Naive B cell (primary cell): ENCODE data around the gene ACTR3. TPM values are rescaled to one million over a fixed set of nuclear protein-coding genes. Genes with fewer than 3 reads are reported as not detected.
"Not testable (repeated sequence)": the region's sequence is repeated elsewhere in the genome, so short reads cannot be mapped to it uniquely, and the experiment has no call there.

Source experiments
- ATAC-seq, 2 donors: fragments of 150-1000 bp; cut with Tn5 transposase; 2 replicates each; pipeline ENCODE4 v1.10.0; 2021; ENCODE audit warnings: low read depth in 2 of 2, mild to moderate bottlenecking in 2 of 2, moderate library complexity in 2 of 2
- DNase-seq: peaks from one replicate; pipeline ENCODE4 v3.0.0; 2022
- H3K27ac Mint-ChIP-seq, 6 donors: one replicate each; pipeline ENCODE4 v1.8.0; 2020 to 2022; ENCODE audit warnings: mild to moderate bottlenecking in 6 of 6, mixed read lengths in 6 of 6, moderate library complexity in 5 of 6, inconsistent platforms in 2 of 6
- H3K27me3 Mint-ChIP-seq, 3 donors: one replicate each; pipeline ENCODE4 v1.8.0; 2021 to 2022; ENCODE audit warnings: mixed read lengths in 3 of 3, mild to moderate bottlenecking in 1 of 3
- H3K36me3 Mint-ChIP-seq, 2 donors: one replicate each; pipeline ENCODE4 v1.8.0; 2020 to 2022; ENCODE audit warnings: mixed read lengths in 2 of 2, inconsistent platforms in 1 of 2, mild to moderate bottlenecking in 1 of 2
- H3K4me1 Mint-ChIP-seq, 3 donors: one replicate each; pipeline ENCODE4 v1.8.0; 2020 to 2022; ENCODE audit warnings: mixed read lengths in 3 of 3, inconsistent platforms in 1 of 3, mild to moderate bottlenecking in 1 of 3, moderate library complexity in 1 of 3
- H3K4me3 Mint-ChIP-seq, 8 donors: one replicate each; pipeline ENCODE4 v1.8.0; 2020 to 2022; ENCODE audit warnings: mild to moderate bottlenecking in 8 of 8, mixed read lengths in 8 of 8, moderate library complexity in 8 of 8, inconsistent platforms in 2 of 8
- H3K9me3 Mint-ChIP-seq, 7 donors: one replicate each; pipeline ENCODE4 v1.8.0; 2020 to 2022; ENCODE audit warnings: mixed read lengths in 7 of 7, mild to moderate bottlenecking in 5 of 7, inconsistent platforms in 2 of 7, moderate library complexity in 1 of 7
- polyA plus RNA-seq, 6 donors: library from polyadenylated mRNA; unstranded; fragments of 300-500 nt; fragmentation: Illumina TruSeq; gene quantifications; one replicate each; pipeline ENCODE4 v1.2.3, GENCODE V29; 2021; ENCODE audit warnings: low read depth in 6 of 6

ACTR3 gene
- polyA plus RNA-seq, 6 donors from 2014 or later, result 434 to 548 (median 492) TPM

GRCh38 chr2:113920996-113921395 lies 31.1 kb downstream of the ACTR3 start:
- no peak for ATAC-seq
- H3K4me1 Mint-ChIP-seq, result peaks cover 23 to 35% (median 31%) of the 10 kb centered on the region in 3 donors
- H3K36me3 Mint-ChIP-seq, result peaks cover 18 to 22% of the 10 kb centered on the region in 2 donors
- H3K27me3 Mint-ChIP-seq, result no peaks in the 10 kb centered on the region
- no peak overlapping the region for H3K4me3 Mint-ChIP-seq
- H3K9me3 Mint-ChIP-seq, result no peaks in the 10 kb centered on the region
- H3K27ac Mint-ChIP-seq, result peak overlapping the region in 1 of 6 donors; percentile 74
- no peak for DNase-seq

GRCh38 chr2:113922335-113922734 lies 32.4 kb downstream of the ACTR3 start:
- no peak overlapping the region for H3K27ac Mint-ChIP-seq
- no peak for DNase-seq
- no peak overlapping the region for H3K4me3 Mint-ChIP-seq
- no peak for ATAC-seq
- H3K9me3 Mint-ChIP-seq, result no peaks in the 10 kb centered on the region
- H3K4me1 Mint-ChIP-seq, result peaks cover 13 to 36% (median 31%) of the 10 kb centered on the region in 3 donors
- no peaks in the 10 kb centered on the region for H3K27me3 Mint-ChIP-seq
- peaks cover 17 to 19% of the 10 kb centered on the region in 2 donors for H3K36me3 Mint-ChIP-seq

DNA sequence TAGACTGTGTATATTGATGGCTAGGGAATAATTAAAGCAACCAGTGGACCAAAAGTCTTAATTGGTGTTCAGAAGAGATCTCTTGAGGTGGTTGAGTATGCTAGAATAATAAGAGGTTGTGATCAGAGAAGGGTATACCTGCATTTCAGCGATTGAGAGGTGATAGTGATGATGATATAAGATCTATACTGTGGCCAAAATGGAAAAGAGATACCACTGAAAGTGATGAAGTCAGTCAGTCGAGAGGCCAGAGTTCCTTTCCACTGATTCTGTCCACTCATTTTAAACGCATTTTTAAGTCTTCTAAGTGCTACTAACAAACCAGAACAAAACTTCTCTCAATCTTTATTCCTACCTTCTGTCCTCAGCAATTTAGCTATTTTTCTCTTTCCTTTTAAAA lies 32.9 kb downstream of the ACTR3 start:
- H3K27ac Mint-ChIP-seq, result no peak overlapping the region
- peaks cover 8 to 32% (median 26%) of the 10 kb centered on the region in 3 donors for H3K4me1 Mint-ChIP-seq
- DNase-seq (no peak), ATAC-seq (no peak)
- H3K9me3 Mint-ChIP-seq, result no peaks in the 10 kb centered on the region
- no peak overlapping the region for H3K4me3 Mint-ChIP-seq
- H3K27me3 Mint-ChIP-seq, result no peaks in the 10 kb centered on the region
- peaks cover 13 to 14% of the 10 kb centered on the region in 2 donors for H3K36me3 Mint-ChIP-seq

GRCh38 chr2:113925884-113926283 lies 36.0 kb downstream of the ACTR3 start:
- Mint-ChIP-seq H3K4me3 (peak overlapping the region in 1 of 8 donors; percentile 41), H3K27ac (peak overlapping the region in 2 of 6 donors; percentile 18 to 39), H3K4me1 (peaks cover 0 to 20% (median 18%) of the 10 kb centered on the region in 3 donors), H3K9me3 (no peaks in the 10 kb centered on the region), H3K36me3 (peaks cover 0 to 24% of the 10 kb centered on the region in 2 donors), H3K27me3 (no peaks in the 10 kb centered on the region)
- DNase-seq, result no peak
- no peak for ATAC-seq

- H3K27me3 Mint-ChIP-seq, result no peaks in the 10 kb centered on the region
- ATAC-seq, result no peak
- no peak overlapping the region for H3K4me3 Mint-ChIP-seq
- peaks cover 0 to 24% of the 10 kb centered on the region in 2 donors for H3K36me3 Mint-ChIP-seq
- DNase-seq, result no peak
- H3K27ac Mint-ChIP-seq, result peak overlapping the region in 4 of 6 donors; percentile 24 to 81 (median 52)
- H3K4me1 Mint-ChIP-seq, result peaks cover 2 to 18% (median 17%) of the 10 kb centered on the region in 3 donors
- H3K9me3 Mint-ChIP-seq, result no peaks in the 10 kb centered on the region
Observed at GRCh38 chr2:113926314-113926713, 36.4 kb downstream of the ACTR3 start.

DNA sequence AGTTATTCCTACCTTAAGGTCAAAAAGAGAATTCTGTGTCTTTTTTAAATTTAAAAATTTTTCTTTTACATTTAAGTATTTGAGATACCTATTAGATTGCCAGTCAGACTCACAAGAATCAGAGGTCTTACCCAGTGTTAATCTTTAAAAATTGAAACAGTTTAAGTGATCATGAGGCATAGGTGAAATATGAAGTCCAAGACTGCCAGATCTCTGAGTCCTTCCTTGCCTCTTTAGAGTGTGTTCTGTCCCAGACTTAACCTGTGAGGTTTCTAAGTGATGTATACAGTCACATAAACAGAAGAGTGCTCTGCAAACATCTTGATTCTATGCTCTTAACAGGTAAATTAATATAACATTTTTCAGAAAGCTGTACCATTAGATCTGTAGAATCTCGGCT lies 40.6 kb downstream of the ACTR3 start:
- peak overlapping the region in 2 of 6 donors; percentile 48 to 57 for H3K27ac Mint-ChIP-seq
- DNase-seq, result no peak
- no peak for ATAC-seq
- no peak overlapping the region for H3K4me3 Mint-ChIP-seq
- no peaks in the 10 kb centered on the region for H3K27me3 Mint-ChIP-seq
- H3K9me3 Mint-ChIP-seq, result no peaks in the 10 kb centered on the region
- peaks cover 0 to 28% of the 10 kb centered on the region in 2 donors for H3K36me3 Mint-ChIP-seq
- H3K4me1 Mint-ChIP-seq, result peaks cover 9 to 10% (median 10%) of the 10 kb centered on the region in 3 donors

DNA sequence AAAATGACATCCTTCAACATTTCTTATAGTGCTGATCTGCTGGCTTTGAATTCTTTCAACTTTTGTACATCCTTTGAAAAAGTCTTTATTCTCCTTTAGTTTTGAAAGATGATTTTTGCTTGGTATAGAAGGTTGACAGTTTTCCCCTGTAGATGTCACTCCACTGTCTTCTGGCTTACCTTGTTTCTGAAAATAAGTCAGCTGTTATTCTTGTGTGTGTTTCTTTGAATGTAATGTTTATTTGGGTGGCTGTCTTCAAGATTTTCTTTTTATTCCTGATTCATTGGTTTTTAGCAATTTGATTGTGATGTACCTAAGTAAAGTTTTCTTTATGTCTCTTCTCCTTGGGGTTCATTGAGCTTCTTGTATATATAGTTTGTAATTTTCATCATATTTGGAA lies 47.6 kb downstream of the ACTR3 start:
- Mint-ChIP-seq H3K27me3 (no peaks in the 10 kb centered on the region), H3K27ac (peak overlapping the region in 2 of 6 donors; percentile 57 to 66), H3K4me1 (peaks cover 0 to 9% (median 6%) of the 10 kb centered on the region in 3 donors), H3K36me3 (peaks cover 25 to 30% of the 10 kb centered on the region in 2 donors), H3K4me3 (no peak overlapping the region), H3K9me3 (peaks cover 10 to 17% (median 12%) of the 10 kb centered on the region in 7 donors)
- no peak for DNase-seq
- no peak for ATAC-seq

DNA sequence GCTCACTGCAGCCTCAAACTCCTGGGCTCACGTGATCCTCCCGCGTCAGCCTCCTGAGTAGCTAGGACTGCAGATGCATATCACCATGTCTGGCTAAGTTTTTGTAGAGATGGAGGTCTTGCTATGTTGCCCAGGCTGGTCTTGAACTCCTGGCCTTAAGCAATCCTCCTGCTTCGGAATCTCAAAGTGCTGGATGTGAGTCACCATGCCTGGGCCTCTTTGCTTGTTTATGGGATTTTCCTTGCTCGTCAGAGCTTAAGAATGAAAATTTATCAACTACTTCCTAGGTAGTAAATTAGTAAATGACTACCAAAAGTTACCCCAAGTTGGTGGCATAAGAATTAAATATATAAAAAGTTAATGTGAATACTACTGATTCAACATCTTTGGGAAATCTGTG lies 51.0 kb downstream of the ACTR3 start:
- Mint-ChIP-seq H3K9me3 (peaks cover 10 to 21% (median 17%) of the 10 kb centered on the region in 7 donors), H3K36me3 (peaks cover 21 to 25% of the 10 kb centered on the region in 2 donors), H3K27me3 (no peaks in the 10 kb centered on the region), H3K4me3 (no peak overlapping the region), H3K27ac (peak overlapping the region in 2 of 6 donors; percentile 33 to 39), H3K4me1 (peaks cover 0 to 8% (median 4%) of the 10 kb centered on the region in 3 donors)
- no peak for ATAC-seq
- no peak for DNase-seq

- not testable (repeated sequence) for H3K9me3 Mint-ChIP-seq, ATAC-seq, H3K4me1 Mint-ChIP-seq, H3K4me3 Mint-ChIP-seq, DNase-seq, H3K27me3 Mint-ChIP-seq
- Mint-ChIP-seq H3K36me3 (peaks cover 9 to 16% of the 10 kb centered on the region in 2 donors), H3K27ac (peak overlapping the region in 4 of 6 donors; percentile 13 to 79 (median 40))
Observed at GRCh38 chr2:113945784-113946183, 55.9 kb downstream of the ACTR3 start.

- Mint-ChIP-seq H3K4me1 (peaks cover 0 to 12% (median 11%) of the 10 kb centered on the region in 3 donors), H3K27ac (peak overlapping the region in 3 of 6 donors; percentile 65 to 83 (median 75)), H3K36me3 (peaks cover 19 to 30% of the 10 kb centered on the region in 2 donors)
- not testable (repeated sequence) for H3K4me3 Mint-ChIP-seq, H3K9me3 Mint-ChIP-seq, ATAC-seq, H3K27me3 Mint-ChIP-seq, DNase-seq
Observed at GRCh38 chr2:113950906-113951305, 61.0 kb downstream of the ACTR3 start.

DNA sequence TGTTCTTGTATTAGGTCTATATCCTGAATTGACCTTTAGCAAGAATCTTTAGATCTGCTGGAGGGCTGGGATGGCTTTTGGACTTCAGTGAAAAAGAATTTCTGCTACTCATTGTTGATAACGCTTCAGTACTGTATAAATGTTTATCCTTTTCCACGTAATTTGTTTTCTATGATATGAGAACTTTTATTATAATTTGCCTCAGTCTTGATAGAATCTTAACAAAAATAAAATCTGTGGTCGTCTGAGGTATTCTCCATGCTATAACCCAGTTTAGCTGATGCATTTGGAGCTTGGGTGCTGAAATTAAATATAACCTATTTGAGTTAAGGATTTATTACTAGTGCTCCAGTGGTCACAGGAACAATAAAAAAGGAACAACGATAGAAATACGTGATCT lies 71.1 kb downstream of the ACTR3 start:
- no peaks in the 10 kb centered on the region for H3K9me3 Mint-ChIP-seq
- H3K4me1 Mint-ChIP-seq, result peaks cover 1 to 5% (median 4%) of the 10 kb centered on the region in 3 donors
- H3K36me3 Mint-ChIP-seq, result peaks cover 0 to 6% of the 10 kb centered on the region in 2 donors
- no peak overlapping the region for H3K27ac Mint-ChIP-seq
- ATAC-seq (no peak), DNase-seq (no peak)
- H3K27me3 Mint-ChIP-seq, result no peaks in the 10 kb centered on the region
- H3K4me3 Mint-ChIP-seq, result no peak overlapping the region

GRCh38 chr2:113962692-113963480 lies 73.0 kb downstream of the ACTR3 start:
- DNase-seq, result no peak
- Mint-ChIP-seq H3K36me3 (peaks cover 0 to 5% of the 10 kb centered on the region in 2 donors), H3K4me1 (peaks cover 15 to 22% (median 20%) of the 10 kb centered on the region in 3 donors), H3K27ac (peak overlapping the region in 3 of 6 donors; percentile 18 to 61 (median 50)), H3K9me3 (no peaks in the 10 kb centered on the region), H3K27me3 (no peaks in the 10 kb centered on the region), H3K4me3 (no peak overlapping the region)
- no peak for ATAC-seq

DNA sequence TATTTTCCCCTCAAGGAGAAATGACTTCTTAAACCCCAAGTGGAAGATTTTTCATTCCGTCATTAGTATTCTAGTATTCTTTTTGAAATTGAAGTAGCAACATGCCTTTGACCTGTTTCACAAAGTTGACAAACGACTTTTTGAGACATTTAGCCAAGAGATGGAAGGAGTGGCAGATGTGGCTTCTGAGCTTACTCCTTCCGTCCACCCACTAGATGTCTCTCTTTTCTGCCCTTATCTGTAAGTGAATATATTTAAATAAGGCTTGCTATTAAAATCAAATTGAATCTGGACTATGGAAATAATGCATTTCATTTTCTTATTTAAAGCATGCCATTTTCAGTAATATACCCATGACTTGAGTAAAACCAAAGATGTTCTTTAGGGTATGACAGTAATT lies 74.1 kb downstream of the ACTR3 start:
- H3K4me3 Mint-ChIP-seq, result no peak overlapping the region
- no peaks in the 10 kb centered on the region for H3K27me3 Mint-ChIP-seq
- H3K27ac Mint-ChIP-seq, result peak overlapping the region in 3 of 6 donors; percentile 18 to 69 (median 56)
- no peaks in the 10 kb centered on the region for H3K9me3 Mint-ChIP-seq
- ATAC-seq, result no peak
- no peaks in the 10 kb centered on the region for H3K36me3 Mint-ChIP-seq
- no peak for DNase-seq
- H3K4me1 Mint-ChIP-seq, result peaks cover 21 to 31% (median 30%) of the 10 kb centered on the region in 3 donors

GRCh38 chr2:113964436-113964835 lies 74.5 kb downstream of the ACTR3 start:
- Mint-ChIP-seq H3K4me1 (peaks cover 21 to 33% (median 33%) of the 10 kb centered on the region in 3 donors), H3K4me3 (no peak overlapping the region), H3K9me3 (no peaks in the 10 kb centered on the region), H3K27me3 (no peaks in the 10 kb centered on the region), H3K36me3 (no peaks in the 10 kb centered on the region), H3K27ac (no peak overlapping the region)
- DNase-seq (no peak), ATAC-seq (no peak)
